K562 (cell line): ENCODE data around the gene SOS2. TPM values are rescaled to one million over a fixed set of nuclear protein-coding genes. Genes with fewer than 3 reads are reported as not detected.

Experiments used
- BRD9 ChIP-seq: fragments of 450-650 bp; IDR thresholded peaks from 2 replicates; pipeline ENCODE4 v1.6.1; 2018; ENCODE audit warnings: low read depth; ENCODE audit not compliant: partially characterized antibody
- CHD7 ChIP-seq: fragments of 200-600 bp; sonication (generic); IDR thresholded peaks from one replicate; pipeline ENCODE4 v1.6.1; 2012; ENCODE audit warnings: mild to moderate bottlenecking, low read depth, low read length, inconsistent platforms
- ESRRA ChIP-seq: fragments of 450-650 bp; IDR thresholded peaks from 2 replicates; pipeline ENCODE4 v1.6.1; 2014; ENCODE audit warnings: low read depth, mild to moderate bottlenecking, moderate library complexity, borderline replicate concordance
- XRCC3 ChIP-seq: fragments of 450-650 bp; IDR thresholded peaks from 2 replicates; pipeline ENCODE4 v1.6.1; 2017; ENCODE audit warnings: mild to moderate bottlenecking, moderate library complexity
- ZBTB33 ChIP-seq: sonication (generic); formaldehyde crosslinking; IDR thresholded peaks from 2 replicates; pipeline ENCODE4 v1.8.1; 2023; ENCODE audit warnings: mild to moderate bottlenecking, missing genetic modification reagents
- polyA plus RNA-seq, 8 experiments: library from polyadenylated mRNA; depleted of rRNA in 4 of 8; stranded (reverse) in 5 of 8; unstranded in 3 of 8; fragments of >200 nt; fragmentation: Nextera tagmentation in 2 of 8; fragmentation: Illumina TruSeq in 1 of 8; extraction: Ambion mirVana in 2 of 8; extraction: Trizol in 1 of 8; gene quantifications; 2 replicates each; pipeline versions ENCODE4 v1.2.1 to v1.2.3, GENCODE V29; 2011 to 2014; ENCODE audit warnings: inconsistent platforms in 1 of 8, missing spikeins in 1 of 8
- total RNA-seq, 7 experiments: library from RNA; depleted of rRNA in 6 of 7; stranded (reverse); fragments of >200 nt in 6 of 7; fragmentation: Illumina TruSeq in 2 of 7; extraction: Trizol in 2 of 7; gene quantifications; 2 replicates each; pipeline versions ENCODE4 v1.2.1 to v1.2.3, GENCODE V29; 2011 to 2021; ENCODE audit warnings: low replicate concordance in 1 of 7

The SOS2 gene
- total and polyA plus RNA-seq, 9 of the 15 experiments (the other 6 are each of a cell fraction or from before 2014, with no cell fraction given), result 2.2 to 13.1 (median 10.5) TPM

GRCh38 chr14:50106178-50106577 is 125.2 kb downstream of the SOS2 start (continued):
- TF ChIP-seq CHD7, result no peak
- TF ChIP-seq BRD9, result no peak
- no peak for TF ChIP-seq ESRRA
- TF ChIP-seq XRCC3, result no peak
- TF ChIP-seq ZBTB33 (CRISPR knock-in tag), result no peak
